ENCODE results near the gene PORCN.

Gene PORCN

DNA sequence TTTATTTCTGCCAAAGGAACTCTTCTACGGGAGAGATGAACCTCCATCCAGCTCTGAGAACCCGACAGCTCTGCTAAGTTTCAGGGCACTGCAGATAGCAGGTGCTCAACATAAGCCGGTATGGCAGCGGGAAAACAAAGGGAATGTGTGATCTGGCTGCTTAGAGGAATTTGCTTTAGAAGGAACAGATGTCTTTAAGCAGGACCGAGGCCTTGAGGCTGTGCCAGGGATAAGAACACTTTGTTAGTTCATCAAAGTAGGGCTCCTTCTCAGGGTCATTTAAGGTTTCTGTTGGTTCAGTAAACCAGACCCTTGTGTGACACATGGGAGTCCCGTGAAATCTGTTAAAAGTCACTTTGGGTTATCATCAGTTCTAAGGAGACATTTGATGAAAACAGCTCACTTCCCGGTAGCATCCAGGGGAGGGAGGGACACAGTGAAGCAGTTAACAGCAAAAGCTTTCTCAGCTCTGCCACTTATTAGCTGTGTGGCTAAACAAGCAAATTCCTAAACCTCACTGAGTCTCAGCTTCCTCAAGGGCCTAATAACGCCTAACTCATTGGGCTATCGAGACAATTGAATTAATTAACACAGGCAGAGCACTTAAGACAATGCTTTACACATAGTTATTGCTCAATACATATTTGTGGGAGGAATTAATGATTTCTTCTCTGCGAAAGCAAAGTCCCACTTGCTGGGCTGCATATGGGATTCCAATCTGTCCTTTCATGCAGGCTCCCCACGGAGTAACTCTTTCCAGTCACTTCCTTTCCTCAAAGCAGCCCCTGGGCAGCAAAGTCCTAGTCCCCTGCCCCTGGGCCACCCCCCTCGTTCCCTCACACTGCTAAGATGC, 35.7 kb upstream of the PORCN start:
- no peaks in the 10 kb centered on the region for H3K9me3 Mint-ChIP-seq
- no peak overlapping the region for H3K4me3 Mint-ChIP-seq
- no peak overlapping the region for H3K27ac Mint-ChIP-seq
- no peak for ATAC-seq
- peaks cover 8% of the 10 kb centered on the region for H3K36me3 Mint-ChIP-seq
- H3K4me1 Mint-ChIP-seq: peaks cover 35% of the 10 kb centered on the region
- H3K27me3 Mint-ChIP-seq: no peaks in the 10 kb centered on the region

DNA sequence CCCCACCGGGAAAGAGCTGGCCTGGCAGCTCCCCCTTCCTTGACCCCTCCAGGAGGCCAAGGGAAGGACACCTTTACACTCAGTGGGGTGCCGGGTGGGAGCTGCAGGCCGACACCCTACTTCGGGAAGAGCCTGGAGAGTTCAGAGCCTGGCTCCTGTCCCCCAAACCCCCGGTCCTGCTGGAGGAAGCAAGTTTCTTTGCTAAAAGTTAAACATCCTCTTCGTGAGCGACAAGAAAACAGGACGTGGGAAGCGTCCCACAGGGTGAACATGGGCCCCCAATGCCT, 35.1 kb upstream of the PORCN start:
- ATAC-seq: no peak
- H3K27ac Mint-ChIP-seq: no peak overlapping the region
- H3K9me3 Mint-ChIP-seq: no peaks in the 10 kb centered on the region
- peaks cover 34% of the 10 kb centered on the region for H3K4me1 Mint-ChIP-seq
- H3K27me3 Mint-ChIP-seq: no peaks in the 10 kb centered on the region
- H3K36me3 Mint-ChIP-seq: peaks cover 14% of the 10 kb centered on the region
- no peak overlapping the region for H3K4me3 Mint-ChIP-seq

DNA sequence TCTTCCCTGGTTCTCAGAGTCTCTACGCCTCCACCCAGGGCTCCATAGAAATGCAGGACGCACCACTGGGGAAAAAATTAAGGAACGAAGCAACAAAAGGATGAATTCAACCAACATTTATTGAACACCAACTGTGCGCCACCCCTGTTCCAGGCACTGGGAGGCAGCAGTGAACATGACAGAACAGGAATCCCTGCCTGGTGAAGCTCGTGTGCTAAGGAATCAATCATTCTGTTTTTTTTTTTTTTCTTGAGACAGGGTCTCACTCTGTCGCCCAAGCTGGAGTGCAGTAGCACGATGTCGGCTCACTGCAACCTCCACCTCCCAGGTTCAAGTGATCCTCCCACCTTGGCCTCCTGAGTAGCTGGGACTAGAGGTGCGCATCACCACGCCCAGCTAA, 34.7 kb upstream of the PORCN start:
- Mint-ChIP-seq H3K4me1 (peaks cover 31% of the 10 kb centered on the region), H3K27ac (no peak overlapping the region), H3K9me3 (no peaks in the 10 kb centered on the region), H3K36me3 (peaks cover 19% of the 10 kb centered on the region), H3K4me3 (no peak overlapping the region), H3K27me3 (no peaks in the 10 kb centered on the region)
- ATAC-seq: no peak

DNA sequence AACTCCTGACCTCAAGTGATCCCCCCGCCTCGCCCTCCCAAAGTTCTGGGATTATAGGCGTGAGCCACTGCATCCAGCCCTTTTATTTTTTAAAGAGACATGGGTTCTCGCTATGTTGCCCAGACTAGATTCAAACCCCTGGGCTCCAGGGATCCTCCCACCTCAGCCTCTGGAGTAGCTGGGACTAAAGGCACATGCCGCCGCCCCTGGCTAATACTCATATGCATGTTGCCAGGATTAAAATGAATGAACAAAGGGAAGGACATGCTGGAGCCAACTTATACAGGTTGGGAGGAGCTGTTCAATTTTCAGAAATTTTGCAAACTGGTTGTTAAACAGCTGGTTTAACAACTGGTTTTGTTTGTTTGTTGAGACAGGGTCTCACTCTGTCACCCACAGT, 34.2 kb upstream of the PORCN start:
- ATAC-seq: no peak
- peaks cover 22% of the 10 kb centered on the region for H3K36me3 Mint-ChIP-seq
- no peaks in the 10 kb centered on the region for H3K9me3 Mint-ChIP-seq
- peaks cover 26% of the 10 kb centered on the region for H3K4me1 Mint-ChIP-seq
- peak overlapping the region; percentile 94 for H3K27ac Mint-ChIP-seq
- no peaks in the 10 kb centered on the region for H3K27me3 Mint-ChIP-seq
- H3K4me3 Mint-ChIP-seq: peak overlapping the region; percentile 81

DNA sequence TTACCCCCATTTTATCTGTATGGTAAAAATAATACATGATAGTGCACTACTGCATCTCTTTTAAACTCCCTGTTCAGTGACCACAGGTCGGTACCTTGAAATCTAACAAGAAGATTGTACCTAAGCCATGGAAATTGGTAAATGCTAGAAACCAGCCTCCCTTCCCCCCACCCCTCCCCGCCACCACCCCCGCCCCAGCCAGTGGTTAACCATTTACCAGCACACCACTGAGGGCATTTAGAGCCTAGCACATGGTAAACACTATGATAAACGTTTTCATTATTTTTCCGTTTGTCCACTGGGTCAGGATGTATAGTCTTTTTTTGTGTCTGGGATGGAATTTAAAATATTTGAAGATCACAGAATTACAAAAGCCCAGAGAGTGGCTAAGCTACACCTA, 33.5 kb upstream of the PORCN start:
- Mint-ChIP-seq H3K4me1 (peaks cover 23% of the 10 kb centered on the region), H3K9me3 (no peaks in the 10 kb centered on the region), H3K27me3 (no peaks in the 10 kb centered on the region), H3K4me3 (peak overlapping the region; percentile 81), H3K36me3 (peaks cover 26% of the 10 kb centered on the region), H3K27ac (peak overlapping the region; percentile 94)
- no peak for ATAC-seq

DNA sequence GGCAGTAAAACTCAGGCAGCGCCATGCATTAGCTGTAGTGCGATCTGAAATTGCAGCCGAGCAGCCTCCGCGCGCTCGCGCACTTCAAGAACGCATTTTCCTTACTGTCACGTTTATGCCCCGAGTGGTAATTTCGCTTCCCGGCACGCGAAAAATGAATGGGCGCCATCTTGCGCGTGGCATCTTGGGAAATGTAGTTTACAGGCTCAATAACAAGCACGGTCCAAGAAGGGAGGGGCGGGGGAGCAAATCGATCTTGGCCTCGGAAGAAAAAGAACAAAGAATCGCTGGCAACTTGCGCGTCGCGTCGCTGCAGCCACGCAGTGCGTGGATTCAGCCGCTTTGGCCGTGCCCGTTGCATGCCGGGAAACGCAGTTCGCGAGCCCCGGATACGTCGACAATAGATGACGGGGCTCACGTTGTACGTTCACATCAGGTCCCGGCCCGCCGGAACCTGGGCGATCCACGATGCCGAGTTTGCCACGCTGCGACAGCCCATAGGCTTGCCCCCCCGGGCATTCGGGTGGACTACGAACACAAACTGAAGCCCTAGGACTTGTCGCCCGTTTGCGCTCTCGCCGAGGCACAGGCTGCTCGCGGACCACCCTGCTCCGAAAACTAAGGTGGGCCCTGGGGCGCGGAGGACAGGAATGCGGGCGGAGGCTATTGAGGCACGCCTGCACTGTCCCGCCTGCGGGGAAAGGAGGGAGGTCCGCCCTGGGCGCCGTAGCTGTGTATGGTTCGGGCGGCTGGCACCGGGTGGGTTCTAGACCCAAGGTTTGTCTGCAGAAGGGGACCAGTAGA, 32.8 kb upstream of the PORCN start, which contains the start of gene FTSJ1:
FTSJ1 (plus strand) TSS at position 426 of the 804 bp plus-strand sequence. CDS start 1,849 bp downstream, outside the sequence.
- Mint-ChIP-seq H3K36me3 (peaks cover 33% of the 10 kb centered on the region), H3K9me3 (no peaks in the 10 kb centered on the region), H3K27me3 (no peaks in the 10 kb centered on the region), H3K4me1 (peaks cover 23% of the 10 kb centered on the region), H3K4me3 (peak within 1 kb of the TSS; percentile 81), H3K27ac (peak within 1 kb of the TSS; percentile 94)
- ATAC-seq: peak; percentile 98

DNA sequence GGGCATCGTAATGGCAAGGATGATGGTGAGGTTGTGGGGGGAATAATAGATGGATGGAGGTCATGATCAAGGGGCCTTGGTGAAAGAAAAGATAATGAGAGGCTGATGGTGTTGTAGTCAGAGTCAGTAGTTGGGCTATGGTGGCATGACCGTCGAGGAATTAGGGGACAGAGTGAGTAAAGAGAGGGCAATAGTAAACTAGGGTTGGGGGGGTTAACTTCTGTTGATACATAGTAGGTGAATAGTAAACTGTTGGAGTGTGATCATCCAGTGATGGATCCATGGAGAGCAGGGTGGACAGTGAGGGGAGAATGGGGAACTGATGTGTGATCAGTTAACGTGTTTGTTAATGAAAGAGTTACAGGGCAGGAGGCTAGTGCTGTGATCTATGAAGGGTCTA, 31.9 kb upstream of the PORCN start:
- no peaks in the 10 kb centered on the region for H3K9me3 Mint-ChIP-seq
- H3K4me1 Mint-ChIP-seq: peaks cover 23% of the 10 kb centered on the region
- no peaks in the 10 kb centered on the region for H3K27me3 Mint-ChIP-seq
- ATAC-seq: no peak
- H3K36me3 Mint-ChIP-seq: peaks cover 37% of the 10 kb centered on the region
- H3K4me3 Mint-ChIP-seq: peak overlapping the region; percentile 81
- peak overlapping the region; percentile 94 for H3K27ac Mint-ChIP-seq

DNA sequence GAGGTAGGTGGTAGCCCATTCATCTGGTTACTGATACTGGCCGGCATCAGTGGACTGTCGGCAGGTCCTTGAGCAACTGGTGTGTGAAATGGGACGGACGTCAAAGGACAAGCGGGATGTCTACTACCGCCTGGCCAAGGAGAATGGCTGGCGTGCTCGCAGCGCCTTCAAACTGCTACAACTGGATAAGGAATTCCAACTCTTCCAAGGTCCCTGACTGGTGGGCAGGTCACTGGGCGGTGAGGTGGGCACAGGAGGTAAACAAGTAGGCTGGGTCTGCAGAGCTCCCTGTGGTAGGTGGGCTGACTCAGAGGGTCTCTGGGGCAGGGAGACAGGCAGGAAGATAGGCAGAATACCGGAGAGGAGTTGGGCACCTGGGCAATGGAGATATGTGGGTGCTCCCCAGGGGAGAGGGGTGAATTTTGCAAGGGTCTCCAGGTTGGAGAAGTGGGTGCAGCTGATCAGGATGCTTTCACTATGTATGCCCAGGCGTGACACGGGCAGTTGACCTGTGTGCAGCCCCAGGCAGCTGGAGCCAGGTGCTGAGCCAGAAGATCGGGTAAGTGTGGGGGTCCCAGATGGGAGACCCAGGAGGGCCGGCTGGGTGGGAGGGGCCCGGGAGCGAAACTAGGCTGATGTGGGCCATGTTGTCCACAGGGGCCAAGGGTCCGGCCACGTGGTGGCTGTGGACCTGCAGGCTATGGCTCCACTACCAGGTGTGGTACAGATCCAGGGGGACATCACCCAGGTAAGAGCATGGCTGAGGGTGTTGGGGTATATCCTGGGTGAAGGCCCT, 30.6 kb upstream of the PORCN start:
- Mint-ChIP-seq H3K4me1 (peaks cover 23% of the 10 kb centered on the region), H3K27me3 (no peaks in the 10 kb centered on the region), H3K4me3 (no peak overlapping the region), H3K36me3 (peaks cover 40% of the 10 kb centered on the region), H3K27ac (peak overlapping the region; percentile 94), H3K9me3 (no peaks in the 10 kb centered on the region)
- ATAC-seq: no peak

DNA sequence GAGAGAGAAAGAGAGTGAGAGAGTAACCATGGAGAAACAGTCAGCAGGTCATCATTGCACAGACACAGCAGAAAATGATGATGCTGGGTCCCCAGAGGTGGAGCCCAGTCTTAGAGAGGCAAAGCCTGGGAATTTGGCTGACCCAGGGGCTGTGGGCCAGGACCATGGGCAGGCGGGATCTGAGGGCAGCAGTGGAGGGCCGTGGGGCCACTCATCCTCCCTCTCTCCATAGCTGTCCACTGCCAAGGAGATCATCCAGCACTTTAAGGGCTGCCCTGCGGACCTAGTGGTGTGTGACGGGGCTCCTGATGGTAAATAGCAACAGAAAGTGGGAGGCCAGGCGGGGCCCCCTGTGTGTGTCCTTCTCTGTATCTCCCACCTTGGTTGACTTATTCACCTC, 30.0 kb upstream of the PORCN start:
- H3K9me3 Mint-ChIP-seq: no peaks in the 10 kb centered on the region
- no peak overlapping the region for H3K4me3 Mint-ChIP-seq
- ATAC-seq: no peak
- H3K27me3 Mint-ChIP-seq: no peaks in the 10 kb centered on the region
- H3K27ac Mint-ChIP-seq: no peak overlapping the region
- peaks cover 23% of the 10 kb centered on the region for H3K4me1 Mint-ChIP-seq
- H3K36me3 Mint-ChIP-seq: peaks cover 40% of the 10 kb centered on the region

DNA sequence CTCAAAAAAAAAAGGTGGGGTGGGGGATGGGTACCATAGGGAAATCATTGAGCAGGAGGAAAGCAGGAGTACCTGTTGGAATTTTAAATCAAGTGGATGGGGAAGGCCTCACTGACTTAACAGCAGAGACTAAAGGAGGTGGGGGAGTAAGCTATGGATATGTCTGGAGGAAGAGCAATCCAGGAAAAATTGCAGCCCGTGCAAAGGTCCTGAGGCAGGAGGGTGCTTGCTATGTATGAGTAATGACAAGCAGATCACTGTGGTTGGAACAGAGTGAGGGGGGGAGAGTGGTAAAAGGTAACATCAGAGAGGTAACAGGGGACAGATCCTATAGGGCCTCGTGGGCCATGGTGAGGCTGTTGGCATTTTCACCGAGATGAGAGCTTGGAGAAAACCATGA, 28.6 kb upstream of the PORCN start:
- ATAC-seq: no peak
- H3K27ac Mint-ChIP-seq: peak overlapping the region; percentile 7
- H3K9me3 Mint-ChIP-seq: no peaks in the 10 kb centered on the region
- peaks cover 23% of the 10 kb centered on the region for H3K4me1 Mint-ChIP-seq
- H3K4me3 Mint-ChIP-seq: no peak overlapping the region
- H3K27me3 Mint-ChIP-seq: no peaks in the 10 kb centered on the region
- H3K36me3 Mint-ChIP-seq: peaks cover 40% of the 10 kb centered on the region

DNA sequence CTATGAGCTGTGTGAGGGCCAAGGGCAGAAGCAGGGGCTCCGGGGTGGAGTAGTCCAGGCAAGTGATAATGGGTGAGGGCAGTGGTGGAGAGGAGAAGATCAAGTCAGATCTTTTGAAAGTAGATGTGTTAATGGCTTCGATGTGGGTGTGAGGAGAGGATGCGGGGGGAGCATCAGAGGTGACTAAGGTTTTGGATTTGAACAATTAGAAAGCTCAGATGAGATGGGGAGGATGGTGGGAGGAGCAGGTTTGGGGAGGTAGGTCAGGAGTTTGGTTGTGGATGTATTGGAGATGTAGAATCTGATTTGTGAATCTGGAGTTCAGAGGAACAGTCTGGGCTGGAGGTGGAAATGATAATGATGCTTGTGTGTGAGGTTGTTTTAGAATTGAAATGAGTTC, 28.2 kb upstream of the PORCN start:
- Mint-ChIP-seq H3K27me3 (no peaks in the 10 kb centered on the region), H3K9me3 (no peaks in the 10 kb centered on the region), H3K27ac (peak overlapping the region; percentile 7), H3K4me3 (no peak overlapping the region), H3K4me1 (peaks cover 23% of the 10 kb centered on the region), H3K36me3 (peaks cover 40% of the 10 kb centered on the region)
- ATAC-seq: no peak

DNA sequence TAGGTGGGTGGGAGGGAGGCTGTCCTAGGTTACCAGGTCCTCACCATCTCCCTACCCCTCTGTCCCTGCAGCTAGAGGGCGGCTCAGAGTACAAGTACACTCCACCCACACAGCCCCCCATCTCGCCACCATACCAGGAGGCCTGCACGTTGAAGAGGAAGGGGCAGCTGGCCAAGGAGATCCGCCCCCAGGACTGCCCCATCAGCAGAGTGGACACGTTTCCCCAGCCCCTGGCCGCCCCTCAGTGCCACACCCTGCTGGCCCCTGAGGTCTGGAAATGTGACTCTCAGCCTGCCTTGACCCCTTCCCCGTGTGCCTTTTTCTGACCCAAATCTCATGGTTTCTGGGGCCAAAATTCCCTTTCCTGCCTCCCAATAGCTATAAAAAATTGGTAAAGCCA, 26.3 kb upstream of the PORCN start:
- Mint-ChIP-seq H3K4me1 (peaks cover 10% of the 10 kb centered on the region), H3K36me3 (peaks cover 36% of the 10 kb centered on the region), H3K4me3 (no peak overlapping the region), H3K27me3 (no peaks in the 10 kb centered on the region), H3K9me3 (no peaks in the 10 kb centered on the region), H3K27ac (no peak overlapping the region)
- ATAC-seq: no peak

DNA sequence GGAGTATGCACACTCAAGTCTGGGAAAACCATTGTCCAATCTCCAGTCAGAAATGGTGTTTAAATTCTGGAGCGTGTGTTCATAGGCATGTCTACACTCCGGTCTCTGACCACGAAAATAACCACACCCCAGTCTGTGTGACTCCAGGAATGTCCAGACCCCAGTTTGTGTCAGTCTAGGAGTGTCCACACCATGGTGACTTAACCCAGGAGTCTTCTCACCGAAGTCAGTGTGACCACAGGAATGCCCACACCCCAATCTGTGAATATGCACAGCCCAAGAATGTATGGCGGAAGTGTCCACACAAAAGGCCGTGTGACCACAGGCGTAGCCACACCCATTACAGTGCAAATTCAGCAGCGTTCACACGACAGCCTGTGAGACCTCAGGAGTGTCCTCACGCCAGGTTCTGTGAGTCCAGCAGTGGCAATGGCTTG, 21.4 kb upstream of the PORCN start:
- Mint-ChIP-seq H3K9me3 (no peaks in the 10 kb centered on the region), H3K36me3 (no peaks in the 10 kb centered on the region)
- no peak for ATAC-seq

DNA sequence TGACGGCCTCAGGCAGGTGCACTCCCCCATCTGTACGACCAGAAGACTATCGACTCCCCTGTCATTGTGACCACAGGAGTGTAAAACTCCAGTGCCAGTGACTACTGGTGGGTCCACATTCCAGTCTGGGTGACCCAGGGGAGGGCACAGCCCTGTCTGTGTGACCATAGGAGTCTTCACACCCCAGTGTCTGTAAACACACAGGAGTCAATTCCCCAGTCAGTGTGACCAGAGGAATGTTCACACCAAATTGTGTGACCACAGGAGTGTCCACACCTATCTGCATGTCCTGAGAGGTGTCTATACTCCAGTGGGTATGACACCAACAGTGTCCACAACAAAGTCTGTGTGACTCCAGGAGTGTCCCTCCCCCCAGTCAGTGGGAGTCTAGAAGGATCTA, 20.8 kb upstream of the PORCN start:
- Mint-ChIP-seq H3K36me3 (no peaks in the 10 kb centered on the region), H3K4me3 (no peak overlapping the region), H3K27me3 (no peaks in the 10 kb centered on the region), H3K4me1 (peaks cover 7% of the 10 kb centered on the region), H3K27ac (no peak overlapping the region), H3K9me3 (no peaks in the 10 kb centered on the region)
- no peak for ATAC-seq

More for the DNA sequence above, 21.4 kb upstream of the PORCN start:
- Mint-ChIP-seq H3K4me3 (no peak overlapping the region), H3K27me3 (no peaks in the 10 kb centered on the region), H3K4me1 (peaks cover 5% of the 10 kb centered on the region), H3K27ac (no peak overlapping the region)

DNA sequence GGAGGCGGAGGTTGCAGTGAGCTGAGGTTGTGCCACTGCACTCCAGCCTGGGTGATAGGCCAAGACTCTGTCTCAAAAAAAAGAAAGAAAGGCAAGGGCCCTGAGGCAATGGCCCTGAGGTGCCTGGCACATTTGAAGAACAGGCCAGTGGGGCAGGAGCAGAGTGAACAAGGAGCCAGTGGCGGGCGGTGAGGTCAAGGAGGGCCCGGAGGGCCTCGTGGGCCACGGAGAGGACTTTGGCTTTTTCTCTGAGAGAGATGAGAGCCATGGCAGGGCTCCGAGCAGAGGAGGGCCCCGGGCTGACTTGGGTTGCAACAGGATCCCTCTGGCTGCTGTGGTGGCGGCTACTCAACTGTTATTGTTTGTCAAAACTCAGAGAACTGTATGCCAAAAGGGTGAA, 19.5 kb upstream of the PORCN start:
- Mint-ChIP-seq H3K4me1 (peaks cover 7% of the 10 kb centered on the region), H3K36me3 (no peaks in the 10 kb centered on the region), H3K4me3 (no peak overlapping the region), H3K27ac (no peak overlapping the region), H3K9me3 (no peaks in the 10 kb centered on the region), H3K27me3 (no peaks in the 10 kb centered on the region)
- no peak for ATAC-seq
